C4-2B (cell line): ENCODE measurements around the gene TEDC1.

Experiments
- H3K27ac ChIP-seq: fragments of 450-650 bp; 2 replicates; pipeline ENCODE4 v1.5.1; 2017
- CTCF ChIP-seq: fragments of 450-650 bp; conservative IDR thresholded peaks from 2 replicates; pipeline ENCODE4 v1.5.1; 2017; ENCODE audit warnings: mild to moderate bottlenecking
- ZFX ChIP-seq: fragments of 450-650 bp; IDR thresholded peaks from 2 replicates; pipeline ENCODE4 v1.6.1; 2017

The TEDC1 gene

GRCh38 chr14:105498430-105499255 is 7.6 kb downstream of the TEDC1 start:
- H3K27ac ChIP-seq, result no peak overlapping the region
- TF ChIP-seq CTCF, result no peak
- TF ChIP-seq ZFX, result no peak

- no peak overlapping the region for H3K27ac ChIP-seq
Observed at GRCh38 chr14:105499256-105500035, 8.4 kb downstream of the TEDC1 start.

GRCh38 chr14:105500036-105500725 is 9.1 kb downstream of the TEDC1 start:
- TF ChIP-seq CTCF (no peak), ZFX (no peak)
- no peak overlapping the region for H3K27ac ChIP-seq

More at GRCh38 chr14:105499256-105500035, 8.4 kb downstream of the TEDC1 start:
- TF ChIP-seq ZFX (no peak), CTCF (no peak)

- TF ChIP-seq ZFX, result no peak
- no peak for TF ChIP-seq CTCF
- no peak overlapping the region for H3K27ac ChIP-seq
Observed at GRCh38 chr14:105500726-105501101, 9.7 kb downstream of the TEDC1 start.

GRCh38 chr14:105501504-105502291 is 10.7 kb downstream of the TEDC1 start:
- TF ChIP-seq ZFX, result no peak
- no peak overlapping the region for H3K27ac ChIP-seq

GRCh38 chr14:105502446-105503295 is 11.6 kb downstream of the TEDC1 start:
- TF ChIP-seq ZFX (no peak), CTCF (no peak)
- no peak overlapping the region for H3K27ac ChIP-seq
